Germinal center (tissue), 1 donor: Measurements from ENCODE around the gene TMIGD2.
"Not testable (repeated sequence)": the region's sequence is repeated elsewhere in the genome, so short reads cannot be mapped to it uniquely, and the experiment has no call there.

Source experiments
- DNase-seq: peaks from one replicate; pipeline ENCODE4 v3.0.0; 2012; ENCODE audit warnings: mixed read lengths, low spot score

TMIGD2 gene

GRCh38 chr19:4295972-4296771, 6.0 kb downstream of the TMIGD2 start:
- no peak for DNase-seq

DNA sequence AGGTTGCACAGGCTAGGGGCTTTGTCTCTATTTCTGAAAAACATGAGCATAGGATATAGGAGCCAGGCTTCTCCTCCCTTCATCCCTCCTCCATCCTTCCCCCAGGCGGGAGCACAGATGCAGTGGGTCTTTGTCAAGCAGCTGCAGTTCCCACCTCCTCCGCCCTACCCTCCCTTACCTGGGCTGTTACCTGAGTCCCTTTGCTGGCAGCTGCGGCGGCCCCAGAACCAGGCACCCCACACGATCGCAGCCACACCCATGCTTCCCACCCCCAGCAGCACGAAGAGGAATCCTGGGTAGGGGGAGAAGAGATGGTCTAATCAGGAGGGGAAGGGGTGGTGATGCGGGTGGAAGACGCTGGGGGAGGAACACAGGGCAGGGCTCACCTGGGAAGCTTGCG, 7.8 kb downstream of the TMIGD2 start:
- no peak for DNase-seq

GRCh38 chr19:4292515-4292914, 9.7 kb downstream of the TMIGD2 start:
- DNase-seq = no peak

DNA sequence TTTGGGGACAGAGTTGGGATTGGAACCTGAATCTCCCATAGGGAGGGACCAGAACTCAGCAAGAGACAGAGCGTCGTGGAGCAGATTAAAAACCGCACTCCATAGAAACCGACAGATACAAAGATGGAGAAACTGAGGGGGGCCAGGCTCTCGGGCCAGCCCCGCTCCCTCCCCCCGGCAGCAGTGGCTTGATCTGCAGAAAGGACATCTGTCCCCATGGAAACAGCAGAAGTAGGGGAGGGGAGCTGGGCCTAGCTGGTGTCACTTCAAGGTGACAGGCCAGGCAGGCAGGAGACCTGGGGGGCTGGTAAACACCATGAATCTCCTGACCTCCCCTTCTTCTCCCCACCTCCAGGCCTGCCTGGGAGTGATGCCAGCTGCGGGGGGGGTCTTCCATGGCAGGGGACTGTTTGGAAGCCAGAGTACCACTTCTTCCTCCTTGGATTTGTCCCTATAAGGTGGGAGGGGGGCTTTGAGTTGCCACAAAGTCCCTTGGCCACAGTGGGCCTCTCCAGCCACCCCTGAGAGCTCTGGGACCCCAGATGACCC, 10.9 kb downstream of the TMIGD2 start:
- DNase-seq = no peak

GRCh38 chr19:4288091-4288777, 14.0 kb downstream of the TMIGD2 start:
- no peak for DNase-seq

DNA sequence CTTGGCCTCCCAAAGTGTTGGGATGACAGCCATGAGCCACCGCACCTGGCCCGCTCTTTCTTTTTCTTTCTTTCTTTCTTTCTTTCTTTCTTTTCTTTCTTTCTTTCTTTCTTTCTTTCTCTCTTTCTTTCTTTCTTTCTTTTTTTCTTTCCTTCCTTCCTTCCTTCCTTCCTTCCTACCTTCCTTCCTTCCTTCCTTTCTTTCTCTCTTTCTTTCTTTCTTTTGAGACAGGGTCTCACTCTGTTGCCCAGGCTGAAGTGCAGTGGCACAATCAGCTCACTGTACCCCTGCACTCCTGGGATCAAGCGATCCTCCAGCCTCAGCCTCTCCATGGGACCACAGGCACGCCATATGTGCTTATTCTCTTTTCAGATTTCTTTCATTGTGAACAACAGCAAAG, 16.0 kb downstream of the TMIGD2 start:
- not testable (repeated sequence) for DNase-seq

DNA sequence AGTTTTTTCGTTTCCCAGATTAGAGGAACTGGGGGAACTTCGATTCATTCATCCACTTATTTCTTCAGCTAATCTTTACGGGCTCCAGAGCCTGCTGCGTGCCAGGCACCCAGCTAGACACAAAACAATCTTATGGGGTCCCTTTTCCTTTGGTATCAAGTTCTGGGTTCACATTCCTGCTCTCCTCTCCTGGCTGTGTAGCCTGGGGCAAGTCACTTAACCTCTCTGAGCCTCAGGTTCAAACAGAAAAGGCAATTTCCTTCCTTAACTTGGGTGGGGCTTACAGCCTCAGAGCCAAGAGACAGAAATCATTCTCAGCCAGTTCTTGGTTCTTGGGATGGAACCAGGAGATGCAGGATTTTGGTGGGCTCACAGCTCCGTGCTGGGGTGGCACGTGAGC, 17.2 kb downstream of the TMIGD2 start:
- no peak for DNase-seq

- no peak for DNase-seq
Observed at GRCh38 chr19:4284176-4284958, 17.8 kb downstream of the TMIGD2 start.

DNA sequence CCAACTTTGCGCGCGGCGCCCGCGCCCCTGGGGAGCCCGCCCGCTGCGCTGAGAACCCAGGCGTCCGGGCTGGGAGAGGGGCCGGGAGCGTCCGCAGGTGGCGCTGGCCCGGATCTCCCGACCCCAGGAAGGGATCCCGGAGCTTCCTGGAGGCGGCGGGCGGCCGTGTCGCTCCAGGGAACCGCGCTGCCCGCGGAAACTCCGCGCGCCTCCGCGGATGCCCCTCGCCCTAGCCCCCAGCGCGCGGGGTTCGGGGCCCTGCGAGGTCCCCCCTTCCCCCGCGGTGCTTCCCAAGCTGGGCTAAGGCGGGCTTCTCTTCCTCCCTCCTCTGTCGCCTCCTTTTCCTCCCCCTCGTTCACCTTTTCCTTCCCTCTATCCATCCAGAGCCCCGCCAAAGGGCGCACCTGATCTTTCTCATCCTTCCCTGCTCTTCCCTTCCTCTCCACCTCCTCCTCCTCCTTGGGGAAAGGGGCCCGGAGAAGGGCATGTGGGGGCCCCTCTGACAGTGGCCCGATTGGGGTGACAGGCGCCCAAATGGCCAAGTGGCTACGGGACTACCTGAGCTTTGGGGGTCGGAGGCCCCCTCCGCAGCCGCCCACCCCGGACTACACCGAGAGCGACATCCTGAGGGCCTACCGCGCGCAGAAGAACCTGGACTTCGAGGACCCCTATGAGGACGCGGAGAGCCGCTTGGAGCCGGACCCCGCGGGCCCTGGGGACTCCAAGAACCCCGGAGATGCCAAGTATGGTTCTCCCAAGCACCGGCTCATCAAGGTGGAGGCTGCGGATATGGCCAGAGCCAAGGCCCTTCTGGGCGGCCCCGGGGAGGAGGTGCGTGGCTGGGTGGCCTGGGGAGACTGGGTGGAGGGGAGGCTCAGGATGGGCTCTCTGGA, 22.4 kb downstream of the TMIGD2 start:
- DNase-seq = no peak

DNA sequence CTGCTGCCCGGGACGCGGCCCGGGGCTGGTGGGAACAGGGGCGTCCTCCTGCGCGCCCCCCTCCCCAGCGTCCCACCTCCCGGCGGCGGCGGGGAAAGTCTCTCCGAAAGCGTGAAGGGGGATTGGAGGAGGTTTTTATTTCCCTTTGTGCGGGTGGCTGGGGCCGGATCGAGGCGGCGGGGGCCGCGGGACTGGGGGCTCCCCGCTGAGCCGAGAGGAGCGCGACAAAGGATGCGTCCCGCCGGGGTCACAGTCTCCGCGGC, 23.0 kb downstream of the TMIGD2 start:
- DNase-seq = no peak

DNA sequence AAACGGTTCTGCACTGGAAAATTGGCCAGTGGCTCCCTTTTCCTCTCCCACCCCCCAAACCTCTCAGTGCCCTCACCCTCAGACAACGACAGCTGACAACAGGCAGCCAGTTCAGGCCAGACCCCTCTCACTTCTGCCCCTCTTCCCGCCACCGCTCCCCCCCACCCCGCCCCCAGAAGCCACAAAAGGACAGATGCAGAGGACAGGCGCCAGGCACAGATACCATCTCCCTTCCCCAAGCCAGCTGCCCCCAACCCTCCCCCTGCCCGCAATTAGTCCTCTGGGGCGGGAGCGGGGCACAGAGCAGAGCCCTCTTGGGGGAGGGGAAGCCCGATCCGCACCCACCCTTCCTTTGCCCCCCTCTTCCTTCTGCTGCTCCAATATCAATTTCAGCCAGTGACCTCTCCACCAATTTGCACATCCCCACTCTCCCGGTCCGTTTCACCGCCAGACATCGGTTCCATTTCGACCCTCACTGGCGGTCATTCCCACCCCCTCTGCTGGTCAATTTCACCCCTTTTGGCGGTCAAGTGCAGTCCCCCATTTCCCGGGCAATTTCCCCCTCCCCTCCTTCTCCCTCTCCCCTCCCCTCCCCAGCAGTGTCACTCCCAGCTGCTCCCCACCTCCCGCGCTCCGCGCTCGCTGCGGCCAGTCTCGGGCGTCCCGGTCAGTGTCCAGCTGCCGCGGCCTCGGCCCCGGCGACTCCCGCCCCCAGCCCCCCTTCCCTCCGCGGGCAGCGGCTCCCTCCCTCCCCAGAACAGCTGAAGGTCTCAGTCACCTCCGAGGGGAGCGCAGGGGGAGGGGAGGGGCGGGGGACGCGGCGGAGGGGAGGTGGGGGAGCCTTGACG, 23.5 kb downstream of the TMIGD2 start, which contains the start of gene SHD:
Gene SHD, plus strand, starts transcription at position 848 of the 848 bp plus-strand sequence. CDS start 798 bp downstream, outside the sequence.
- no peak for DNase-seq

DNA sequence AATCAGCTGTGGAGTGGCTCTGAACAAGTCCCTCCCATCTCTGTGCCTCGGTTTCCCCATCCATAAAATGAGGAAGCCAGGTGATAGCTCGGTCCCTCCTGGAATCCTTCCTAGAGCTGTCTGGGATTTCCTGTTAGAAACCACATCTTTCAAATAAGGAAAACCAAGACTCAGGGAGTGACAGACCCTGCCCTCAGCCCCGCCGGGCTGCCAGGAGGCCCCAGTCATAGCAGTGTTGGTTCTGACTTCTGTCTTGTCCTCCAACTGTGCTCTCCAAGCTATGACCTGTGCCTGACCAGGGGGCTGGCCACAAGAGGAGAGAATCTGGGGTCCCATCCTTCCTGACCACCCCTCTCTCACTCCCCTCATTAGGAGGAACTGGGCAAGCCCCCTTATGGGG, 24.2 kb downstream of the TMIGD2 start:
- DNase-seq = no peak

- no peak for DNase-seq
Observed at GRCh38 chr19:4277191-4277696, 24.9 kb downstream of the TMIGD2 start.

- DNase-seq = not testable (repeated sequence)
Observed at GRCh38 chr19:4274321-4274686, 27.9 kb downstream of the TMIGD2 start.

DNA sequence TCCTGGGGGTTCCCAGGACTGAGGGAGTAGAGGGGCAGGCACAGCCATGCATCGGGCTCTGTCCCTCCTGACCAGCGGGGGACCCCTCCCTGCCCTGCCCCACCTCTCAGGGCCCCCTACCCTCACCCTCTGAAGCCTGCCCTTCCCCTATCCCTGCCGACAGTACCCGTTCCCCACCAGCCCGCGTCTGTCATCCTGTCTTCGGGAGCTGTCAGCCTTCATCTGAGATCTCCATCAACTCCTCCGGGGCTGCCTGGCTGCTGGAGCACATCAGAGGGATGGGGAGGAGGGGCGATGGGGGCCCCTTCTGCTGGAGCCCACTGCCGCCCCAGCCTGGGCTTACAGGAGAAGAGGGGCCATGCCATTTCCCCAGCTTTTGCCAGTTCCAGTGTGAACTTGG, 29.3 kb downstream of the TMIGD2 start:
- DNase-seq = no peak

- DNase-seq = no peak
Observed at GRCh38 chr19:4268816-4269430, 33.3 kb downstream of the TMIGD2 start.

DNA sequence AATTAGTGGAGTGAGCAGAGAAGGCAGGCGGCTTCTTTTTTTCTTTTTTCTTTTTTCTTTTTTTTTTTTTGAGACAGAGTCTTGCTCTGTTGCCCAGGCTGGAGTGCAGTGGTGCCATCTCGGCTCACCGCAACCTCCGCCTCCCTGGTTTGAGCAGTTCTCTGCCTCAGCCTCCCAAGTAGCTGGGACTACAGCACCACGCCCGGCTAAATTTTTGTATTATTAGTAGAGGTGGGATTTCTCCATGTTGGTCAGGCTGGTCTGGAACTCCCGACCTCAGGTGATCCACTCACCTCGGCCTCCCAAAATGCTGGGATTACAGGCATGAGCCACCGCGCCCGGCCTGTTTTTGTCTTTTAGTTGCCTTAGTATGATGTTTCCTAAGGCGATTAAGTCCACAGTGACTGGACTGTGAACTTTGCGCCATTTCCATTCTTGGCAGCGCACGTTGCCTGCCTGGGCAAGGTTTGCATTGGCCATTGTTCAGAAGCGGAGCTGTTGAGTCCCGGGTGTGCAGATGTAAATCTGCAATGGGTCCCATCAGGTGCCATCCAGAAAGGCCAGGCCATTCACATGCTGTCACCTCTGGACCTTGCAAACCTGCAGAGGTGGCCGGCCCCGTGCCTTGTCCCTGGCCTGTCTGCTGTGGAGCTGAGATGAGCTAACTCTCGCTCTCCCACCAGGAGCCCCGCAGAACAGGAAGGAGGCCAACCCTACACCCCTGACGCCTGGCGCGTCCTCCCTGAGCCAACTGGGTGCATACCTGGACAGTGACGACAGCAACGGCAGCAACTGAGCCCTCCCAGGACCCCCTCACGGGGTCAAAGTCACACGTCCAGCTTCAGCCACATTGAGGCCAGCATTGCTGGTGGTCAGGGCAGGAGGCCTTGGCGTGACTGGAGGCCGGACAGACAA, 34.0 kb downstream of the TMIGD2 start:
- DNase-seq = no peak

DNA sequence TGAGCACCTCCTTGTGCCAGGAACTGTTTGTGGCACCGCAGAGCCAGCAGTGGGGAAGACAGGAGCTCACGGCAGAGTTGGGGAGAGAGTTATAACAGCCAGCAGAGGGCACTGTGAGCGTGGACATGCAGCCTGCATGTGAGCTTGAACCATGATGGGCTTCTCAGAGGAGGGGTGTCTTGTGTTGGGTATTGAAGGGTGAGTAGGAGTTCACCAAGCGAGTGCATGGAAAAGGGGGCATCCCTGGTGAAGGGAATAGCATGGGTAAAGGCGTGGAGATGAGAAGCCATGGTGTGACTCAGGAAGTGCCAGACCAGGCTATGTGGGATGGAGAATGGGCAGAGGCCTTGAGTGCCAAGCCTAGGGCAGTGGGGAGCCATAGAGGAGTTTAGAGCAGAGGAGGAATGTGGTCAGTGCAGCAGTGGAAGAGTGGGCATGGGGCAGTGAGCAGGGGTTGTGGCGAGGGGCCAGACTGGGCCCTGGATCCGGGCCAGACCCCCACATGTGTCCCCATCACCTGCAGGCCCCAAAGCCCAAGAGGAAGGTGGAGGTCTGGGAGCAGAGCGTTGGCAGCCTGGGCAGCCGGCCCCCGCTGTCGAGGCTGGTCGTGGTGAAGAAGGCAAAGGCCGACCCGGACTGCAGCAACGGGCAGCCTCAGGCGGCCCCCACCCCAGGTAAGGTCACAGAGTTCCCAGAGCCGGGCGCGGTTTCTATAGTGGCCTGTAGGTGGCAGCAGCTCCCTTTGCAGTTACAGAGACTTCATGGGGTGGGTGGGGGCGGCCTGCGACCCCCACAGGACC, 34.9 kb downstream of the TMIGD2 start:
- peak; percentile 75 for DNase-seq
